ENCODE data around the gene FUT4. TPM values are rescaled to one million over a fixed set of nuclear protein-coding genes. Genes with fewer than 3 reads are reported as not detected.

FUT4 gene
- total RNA-seq, 1 experiment from 2014 or later, result 7.7 TPM

GRCh38 chr11:94543695-94544645, at the start of gene FUT4 (continued):
- no peak for TF ChIP-seq CTCF (IDR thresholded peaks at IDR 0.05)
- no peak for TF ChIP-seq ATF1 (CRISPR knock-in tag; IDR thresholded peaks at IDR 0.05)
- peak; percentile 77; the same call in 1 of the 2 replicates for TF ChIP-seq PRDM15 (CRISPR knock-in tag; IDR thresholded peaks at IDR 0.05)
- TF ChIP-seq ELF4 (CRISPR knock-in tag; IDR thresholded peaks at IDR 0.05; ENCODE audit: low read depth), result no peak
- no peak for TF ChIP-seq IRF1 (CRISPR knock-in tag; IDR thresholded peaks at IDR 0.05)
- peak; percentile 87 for TF ChIP-seq ZBTB43 (CRISPR knock-in tag; IDR thresholded peaks at IDR 0.05)
- TF ChIP-seq ZNF138 (CRISPR knock-in tag; conservative IDR thresholded peaks at IDR 0.05), result no peak; the same call in 1 of the 2 replicates
- no peak for TF ChIP-seq NFYB (CRISPR knock-in tag; conservative IDR thresholded peaks at IDR 0.05; ENCODE audit: low read depth)
- no peak for TF ChIP-seq EMX1 (CRISPR knock-in tag; IDR thresholded peaks at IDR 0.05)
- TF ChIP-seq ZNF219 (CRISPR knock-in tag; IDR thresholded peaks at IDR 0.05; ENCODE audit: borderline replicate concordance), result no peak
- no peak for TF ChIP-seq ZNF512 (CRISPR knock-in tag; IDR thresholded peaks at IDR 0.05; ENCODE audit: borderline replicate concordance)
- TF ChIP-seq TEAD4 (CRISPR knock-in tag; IDR thresholded peaks at IDR 0.05), result 0 out of 2 replicates have a peak, but pooled peaks have one; percentile 15
- TF ChIP-seq ARID4B (CRISPR knock-in tag; IDR thresholded peaks at IDR 0.05; ENCODE audit: borderline replicate concordance), result peak; percentile 79; the same call in 1 of the 2 replicates
- TF ChIP-seq E2F1 (CRISPR knock-in tag; IDR thresholded peaks at IDR 0.05), result peak; percentile 20; the same call in 1 of the 2 replicates
- TF ChIP-seq E2F4 (CRISPR knock-in tag; IDR thresholded peaks at IDR 0.05; ENCODE audit: borderline replicate concordance, low read depth), result peak; percentile 65; the same call in 1 of the 2 replicates
- no peak for TF ChIP-seq FOXJ3 (CRISPR knock-in tag; IDR thresholded peaks at IDR 0.05; ENCODE audit: borderline replicate concordance)
- TF ChIP-seq PRRX2 (CRISPR knock-in tag; IDR thresholded peaks at IDR 0.05), result 0 out of 2 replicates have a peak, but pooled peaks have one; percentile 13
- no peak; the same call in 1 of the 2 replicates for TF ChIP-seq E2F5 (CRISPR knock-in tag; IDR thresholded peaks at IDR 0.05)

Data from WTC11 (cell line).